Activated CD4-positive, alpha-beta T cell treated with anti-CD3 and anti-CD28 coated beads, Interleukin-2, amount 10 ng/mL, durations not matched to agents 7 days and 5 days (primary cell): Measurements from ENCODE around the gene SNTA1. TPM values are rescaled to one million over a fixed set of nuclear protein-coding genes. Genes with fewer than 3 reads are reported as not detected.
"Not testable (repeated sequence)": the region's sequence is repeated elsewhere in the genome, so short reads cannot be mapped to it uniquely, and the experiment has no call there.

Experiments used
- CTCF ChIA-PET: fragments of 350-600 bp; sonication (Branson Sonifier 250); formaldehyde crosslinking; loops from one replicate; lab custom pipeline; 2021; ENCODE audit warnings: antibody characterized with exemption; lab: Charles Lee
- POLR2A ChIA-PET: fragments of 350-600 bp; sonication (Branson Sonifier 250); formaldehyde crosslinking; loops from one replicate; lab custom pipeline; 2021; ENCODE audit warnings: antibody characterized with exemption; lab: Charles Lee
- DNase-seq: peaks from one replicate; pipeline ENCODE4 v3.0.0-alpha.2; 2020
- H3K27ac Mint-ChIP-seq: one replicate; pipeline ENCODE4 v1.8.0; 2021; ENCODE audit warnings: mild to moderate bottlenecking, moderate library complexity, mixed read lengths
- H3K27me3 Mint-ChIP-seq: one replicate; pipeline ENCODE4 v1.8.0; 2021; ENCODE audit warnings: mixed read lengths
- H3K36me3 Mint-ChIP-seq: one replicate; pipeline ENCODE4 v1.8.0; 2021; ENCODE audit warnings: low read depth, mixed read lengths
- H3K4me1 Mint-ChIP-seq: one replicate; pipeline ENCODE4 v1.8.0; 2021; ENCODE audit warnings: mixed read lengths
- H3K4me3 Mint-ChIP-seq: one replicate; pipeline ENCODE4 v1.8.0; 2021; ENCODE audit warnings: mild to moderate bottlenecking, moderate library complexity, mixed read lengths
- H3K9me3 Mint-ChIP-seq: one replicate; pipeline ENCODE4 v1.8.0; 2021; ENCODE audit warnings: mixed read lengths
- total RNA-seq, 2 experiments: library from RNA; stranded (reverse); gene quantifications; one replicate each; pipeline ENCODE4 v1.2.3, GENCODE V29; 2021

SNTA1 gene
- total RNA-seq, 2 experiments from 2014 or later: 7.8 to 9.5 TPM

- Mint-ChIP-seq H3K36me3 (no peaks in the 10 kb centered on the region), H3K27ac (no peak overlapping the region), H3K4me1 (no peaks in the 10 kb centered on the region), H3K9me3 (no peaks in the 10 kb centered on the region), H3K27me3 (peaks cover 1% of the 10 kb centered on the region), H3K4me3 (no peak overlapping the region)
- no peak for DNase-seq
- ChIA-PET POLR2A (no interaction called here), CTCF (interaction anchor here (0.9 to 1.4 kb wide), 4 partner anchors 11 to 190 kb away, joined by 3 to 5 read pairs (median 4); no protein-coding TSS in a partner anchor)
Measured at GRCh38 chr20:33477386-33478234, 34.0 kb upstream of the SNTA1 start.

- ChIA-PET POLR2A (no interaction called here), CTCF (interaction anchor here (1.7 kb wide), 1 partner anchor 114 kb away, joined by 3 read pairs; no protein-coding TSS in a partner anchor)
- Mint-ChIP-seq H3K36me3 (no peaks in the 10 kb centered on the region), H3K4me1 (no peaks in the 10 kb centered on the region), H3K9me3 (no peaks in the 10 kb centered on the region), H3K27me3 (peaks cover 1% of the 10 kb centered on the region), H3K27ac (no peak overlapping the region), H3K4me3 (no peak overlapping the region)
- DNase-seq: no peak
Measured at GRCh38 chr20:33475381-33476152, 32.0 kb upstream of the SNTA1 start.

GRCh38 chr20:33474963-33475362, 31.4 kb upstream of the SNTA1 start:
- Mint-ChIP-seq H3K4me3 (no peak overlapping the region), H3K27ac (no peak overlapping the region), H3K36me3 (no peaks in the 10 kb centered on the region), H3K27me3 (peaks cover 1% of the 10 kb centered on the region), H3K4me1 (no peaks in the 10 kb centered on the region), H3K9me3 (no peaks in the 10 kb centered on the region)
- ChIA-PET POLR2A (no interaction called here), CTCF (interaction anchor here (1.7 kb wide), 1 partner anchor 115 kb away, joined by 3 read pairs; no protein-coding TSS in a partner anchor)
- no peak for DNase-seq

- POLR2A ChIA-PET: no interaction called here
- Mint-ChIP-seq H3K9me3 (no peaks in the 10 kb centered on the region), H3K27ac (no peak overlapping the region), H3K27me3 (peaks cover 1% of the 10 kb centered on the region), H3K36me3 (no peaks in the 10 kb centered on the region), H3K4me1 (no peaks in the 10 kb centered on the region), H3K4me3 (no peak overlapping the region)
- CTCF ChIA-PET: interaction anchor here (1.0 kb wide), 1 partner anchor 193 kb away, joined by 3 read pairs; the partner anchor contains the start of gene ACTL10
- DNase-seq: no peak
Measured at GRCh38 chr20:33474097-33474873, 30.7 kb upstream of the SNTA1 start.

- ChIA-PET POLR2A (no interaction called here), CTCF (interaction anchor here (0.8 to 1.0 kb wide), 2 partner anchors 194 to 195 kb away, joined by 3 to 4 read pairs; partner anchors contain the start of gene ACTL10)
- no peak overlapping the region for H3K27ac Mint-ChIP-seq
- H3K36me3 Mint-ChIP-seq: no peaks in the 10 kb centered on the region
- H3K4me1 Mint-ChIP-seq: no peaks in the 10 kb centered on the region
- H3K27me3 Mint-ChIP-seq: peaks cover 1% of the 10 kb centered on the region
- no peak overlapping the region for H3K4me3 Mint-ChIP-seq
- no peak for DNase-seq
- no peaks in the 10 kb centered on the region for H3K9me3 Mint-ChIP-seq
Measured at GRCh38 chr20:33472868-33473435, 29.4 kb upstream of the SNTA1 start.

GRCh38 chr20:33470866-33471265, 27.3 kb upstream of the SNTA1 start:
- no peaks in the 10 kb centered on the region for H3K4me1 Mint-ChIP-seq

GRCh38 chr20:33470457-33470856, 26.9 kb upstream of the SNTA1 start:
- peaks cover 1% of the 10 kb centered on the region for H3K27me3 Mint-ChIP-seq
- POLR2A ChIA-PET: no interaction called here

More at GRCh38 chr20:33470866-33471265, 27.3 kb upstream of the SNTA1 start:
- H3K27me3 Mint-ChIP-seq: peaks cover 1% of the 10 kb centered on the region
- no peak overlapping the region for H3K27ac Mint-ChIP-seq
- ChIA-PET CTCF (interaction anchor here (0.7 kb wide), 1 partner anchor 177 kb away, joined by 3 read pairs; no protein-coding TSS in a partner anchor), POLR2A (no interaction called here)
- no peak overlapping the region for H3K4me3 Mint-ChIP-seq
- DNase-seq: no peak
- no peaks in the 10 kb centered on the region for H3K9me3 Mint-ChIP-seq
- H3K36me3 Mint-ChIP-seq: no peaks in the 10 kb centered on the region

GRCh38 chr20:33466303-33466646, 22.7 kb upstream of the SNTA1 start:
- Mint-ChIP-seq H3K4me3 (no peak overlapping the region), H3K4me1 (peaks cover 4% of the 10 kb centered on the region)
- CTCF ChIA-PET: interaction anchor here (0.6 to 0.7 kb wide), 5 partner anchors 10 to 1249 kb away, joined by 3 to 4 read pairs (median 3); no protein-coding TSS in a partner anchor

More at GRCh38 chr20:33470457-33470856, 26.9 kb upstream of the SNTA1 start:
- Mint-ChIP-seq H3K27ac (no peak overlapping the region), H3K4me1 (no peaks in the 10 kb centered on the region), H3K9me3 (no peaks in the 10 kb centered on the region), H3K4me3 (no peak overlapping the region), H3K36me3 (no peaks in the 10 kb centered on the region)
- no peak for DNase-seq
- CTCF ChIA-PET: interaction anchor here (1.5 kb wide), 1 partner anchor 17 kb away, joined by 3 read pairs; no protein-coding TSS in a partner anchor

GRCh38 chr20:33465481-33466302, 22.1 kb upstream of the SNTA1 start:
- Mint-ChIP-seq H3K9me3 (no peaks in the 10 kb centered on the region), H3K36me3 (no peaks in the 10 kb centered on the region), H3K27me3 (no peaks in the 10 kb centered on the region), H3K27ac (no peak overlapping the region), H3K4me3 (no peak overlapping the region), H3K4me1 (peaks cover 4% of the 10 kb centered on the region)
- POLR2A ChIA-PET: no interaction called here
- DNase-seq: no peak
- CTCF ChIA-PET: interaction anchor here (0.6 to 0.7 kb wide), 4 partner anchors 11 to 1249 kb away, joined by 3 read pairs; no protein-coding TSS in a partner anchor

More at GRCh38 chr20:33466303-33466646, 22.7 kb upstream of the SNTA1 start:
- POLR2A ChIA-PET: no interaction called here
- no peaks in the 10 kb centered on the region for H3K9me3 Mint-ChIP-seq
- no peak overlapping the region for H3K27ac Mint-ChIP-seq
- no peaks in the 10 kb centered on the region for H3K36me3 Mint-ChIP-seq
- no peaks in the 10 kb centered on the region for H3K27me3 Mint-ChIP-seq
- no peak for DNase-seq

GRCh38 chr20:33464759-33465158, 21.2 kb upstream of the SNTA1 start:
- H3K4me3 Mint-ChIP-seq, H3K27ac Mint-ChIP-seq, DNase-seq, CTCF ChIA-PET, H3K27me3 Mint-ChIP-seq, H3K36me3 Mint-ChIP-seq, H3K9me3 Mint-ChIP-seq, POLR2A ChIA-PET, H3K4me1 Mint-ChIP-seq: not testable (repeated sequence)

- CTCF ChIA-PET: no interaction called here
Measured at GRCh38 chr20:33463332-33464101, 20.0 kb upstream of the SNTA1 start.

More at GRCh38 chr20:33463332-33464101, 20.0 kb upstream of the SNTA1 start:
- Mint-ChIP-seq H3K4me3 (no peak overlapping the region), H3K4me1 (peaks cover 4% of the 10 kb centered on the region), H3K9me3 (no peaks in the 10 kb centered on the region), H3K27me3 (no peaks in the 10 kb centered on the region), H3K36me3 (no peaks in the 10 kb centered on the region), H3K27ac (no peak overlapping the region)
- POLR2A ChIA-PET: interaction anchor here (0.6 kb wide), 1 partner anchor 19 kb away, joined by 3 read pairs; no protein-coding TSS in a partner anchor
- no peak for DNase-seq
